ENCODE results near the gene FKBP10. TPM values are rescaled to one million over a fixed set of nuclear protein-coding genes. Genes with fewer than 3 reads are reported as not detected.

The FKBP10 gene
- total RNA-seq, 1 donor from 2014 or later, result 1.4 TPM

- H3K27me3 Mint-ChIP-seq (ENCODE audit: low read depth), result peaks cover 34% of the 10 kb centered on the region
- DNase-seq (ENCODE audit: low spot score), result peak; percentile 89
- no peak within 1 kb of the TSS for H3K27ac Mint-ChIP-seq
- H3K36me3 Mint-ChIP-seq (ENCODE audit: low read depth), result no peaks in the 10 kb centered on the region
- H3K4me1 Mint-ChIP-seq (ENCODE audit: low read depth), result peaks cover 17% of the 10 kb centered on the region
- H3K4me3 Mint-ChIP-seq (ENCODE audit: low read depth), result peak within 1 kb of the TSS; percentile 39
- H3K9me3 Mint-ChIP-seq, result no peaks in the 10 kb centered on the region
- intact Hi-C loops (cut with micrococcal nuclease), result no loop called here
Measured at GRCh38 chr17:41786227-41787020, 26.4 kb upstream of the FKBP10 start, which contains the start of gene JUP. Gene JUP (minus strand): TSS chr17:41786711. CDS start chr17:41771854, 14,857 bp downstream.

- Mint-ChIP-seq H3K27me3 (ENCODE audit: low read depth) (peaks cover 34% of the 10 kb centered on the region), H3K4me3 (ENCODE audit: low read depth) (peak overlapping the region; percentile 37), H3K27ac (no peak overlapping the region), H3K4me1 (ENCODE audit: low read depth) (peaks cover 17% of the 10 kb centered on the region), H3K9me3 (no peaks in the 10 kb centered on the region), H3K36me3 (ENCODE audit: low read depth) (no peaks in the 10 kb centered on the region)
- intact Hi-C loops (cut with micrococcal nuclease), result no loop called here
- DNase-seq (ENCODE audit: low spot score), result no peak
Measured at GRCh38 chr17:41787021-41787418, 25.8 kb upstream of the FKBP10 start.

DNA sequence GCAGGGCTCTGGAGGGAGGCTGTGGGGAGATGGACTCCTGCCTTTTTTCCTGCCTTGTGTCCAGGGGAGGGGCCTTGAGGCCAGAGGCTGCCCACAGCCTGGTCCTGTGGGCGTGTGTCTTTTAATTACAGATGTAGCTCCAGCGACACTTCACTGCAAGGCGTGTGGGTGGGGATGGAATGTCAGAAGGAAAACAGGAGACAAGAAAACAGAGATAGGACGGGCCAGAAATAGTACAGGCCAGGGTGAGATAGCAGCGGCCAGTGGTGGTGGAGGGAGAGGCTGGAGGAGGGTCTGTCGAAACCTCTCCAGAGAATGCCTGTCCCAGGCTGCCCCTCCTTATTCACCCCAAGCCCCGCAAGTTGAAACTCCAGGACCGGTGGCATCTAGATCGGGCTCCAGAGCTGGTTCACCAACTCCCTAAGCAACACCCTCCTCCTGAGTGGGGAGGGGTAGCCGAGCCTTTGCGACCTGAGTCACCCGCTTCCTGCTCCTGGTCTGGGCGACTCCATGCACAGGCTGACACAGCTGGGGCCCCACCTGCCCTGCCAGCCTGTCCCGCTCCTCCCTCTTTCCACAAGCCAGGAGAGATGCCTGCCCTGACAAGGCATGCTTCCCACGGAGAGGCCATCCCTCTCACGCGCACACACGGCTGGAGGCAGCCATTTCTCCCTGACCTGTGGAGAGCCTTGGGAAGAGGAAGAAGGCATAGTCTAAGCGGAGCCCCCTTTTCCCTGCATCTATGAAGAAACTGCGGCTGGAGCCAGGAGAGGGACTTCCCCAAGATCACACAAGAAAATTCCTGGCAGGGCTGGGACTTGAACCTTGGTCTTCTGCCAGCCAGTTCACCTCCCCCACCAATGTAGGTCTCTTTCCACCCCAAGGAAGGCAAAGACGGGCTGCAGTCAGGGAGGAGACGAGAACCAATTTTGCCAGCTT, 19.7 kb upstream of the FKBP10 start:
- intact Hi-C loops (cut with micrococcal nuclease), result no loop called here
- no peak for DNase-seq (ENCODE audit: low spot score)
- peaks cover 3% of the 10 kb centered on the region for H3K4me1 Mint-ChIP-seq (ENCODE audit: low read depth)
- no peak overlapping the region for H3K27ac Mint-ChIP-seq
- no peak overlapping the region for H3K4me3 Mint-ChIP-seq (ENCODE audit: low read depth)
- no peaks in the 10 kb centered on the region for H3K9me3 Mint-ChIP-seq
- H3K36me3 Mint-ChIP-seq (ENCODE audit: low read depth), result no peaks in the 10 kb centered on the region
- peaks cover 6% of the 10 kb centered on the region for H3K27me3 Mint-ChIP-seq (ENCODE audit: low read depth)

DNA sequence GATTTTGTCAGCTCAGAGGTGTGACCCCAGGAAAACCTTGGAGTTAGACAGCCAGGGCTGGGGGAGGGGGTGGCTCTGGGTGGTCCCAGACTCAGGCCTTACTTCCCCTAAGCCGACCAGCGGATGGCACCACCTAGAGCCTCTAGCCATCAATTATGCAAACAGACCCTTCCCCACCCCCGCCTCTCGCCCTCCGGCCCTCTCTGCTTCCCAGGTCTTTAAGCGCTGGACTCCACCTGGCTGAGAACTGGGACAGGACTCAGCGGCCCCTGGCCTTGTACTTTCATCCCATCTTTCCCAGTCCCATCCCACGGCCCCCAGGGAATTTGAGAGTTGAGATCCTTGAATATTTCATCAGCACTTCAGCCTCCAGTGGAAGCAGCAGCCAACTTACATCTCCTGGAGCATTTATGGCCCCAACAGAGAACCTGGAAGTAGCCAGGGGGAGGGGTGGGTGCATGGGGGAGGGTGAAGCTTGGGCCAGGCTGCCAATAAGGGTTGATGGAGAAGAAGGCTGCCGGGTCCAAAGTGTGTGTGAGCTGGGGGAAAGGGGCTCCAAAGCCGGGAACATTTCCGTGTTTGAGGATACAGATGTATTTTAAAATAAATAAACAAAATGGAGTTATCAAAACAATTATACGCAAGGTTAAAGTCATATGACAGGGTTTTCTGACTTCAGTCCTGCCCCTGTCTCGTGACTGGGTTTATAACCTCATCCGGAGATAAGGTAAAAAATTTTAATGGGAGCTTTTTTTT, 18.8 kb upstream of the FKBP10 start:
- Mint-ChIP-seq H3K4me1 (ENCODE audit: low read depth) (no peaks in the 10 kb centered on the region), H3K9me3 (no peaks in the 10 kb centered on the region), H3K4me3 (ENCODE audit: low read depth) (no peak overlapping the region), H3K36me3 (ENCODE audit: low read depth) (no peaks in the 10 kb centered on the region), H3K27me3 (ENCODE audit: low read depth) (peaks cover 4% of the 10 kb centered on the region), H3K27ac (no peak overlapping the region)
- intact Hi-C loops (cut with micrococcal nuclease), result no loop called here
- DNase-seq (ENCODE audit: low spot score), result no peak

GRCh38 chr17:41794540-41794975, 18.2 kb upstream of the FKBP10 start:
- DNase-seq (ENCODE audit: low spot score), result no peak
- Mint-ChIP-seq H3K27ac (no peak overlapping the region), H3K9me3 (no peaks in the 10 kb centered on the region), H3K27me3 (ENCODE audit: low read depth) (peaks cover 2% of the 10 kb centered on the region), H3K4me1 (ENCODE audit: low read depth) (no peaks in the 10 kb centered on the region), H3K36me3 (ENCODE audit: low read depth) (no peaks in the 10 kb centered on the region), H3K4me3 (ENCODE audit: low read depth) (no peak overlapping the region)
- intact Hi-C loops (cut with micrococcal nuclease), result no loop called here

GRCh38 chr17:41796121-41796895, 16.5 kb upstream of the FKBP10 start:
- H3K27ac Mint-ChIP-seq, result no peak overlapping the region
- intact Hi-C loops (cut with micrococcal nuclease), result no loop called here
- no peaks in the 10 kb centered on the region for H3K36me3 Mint-ChIP-seq (ENCODE audit: low read depth)

DNA sequence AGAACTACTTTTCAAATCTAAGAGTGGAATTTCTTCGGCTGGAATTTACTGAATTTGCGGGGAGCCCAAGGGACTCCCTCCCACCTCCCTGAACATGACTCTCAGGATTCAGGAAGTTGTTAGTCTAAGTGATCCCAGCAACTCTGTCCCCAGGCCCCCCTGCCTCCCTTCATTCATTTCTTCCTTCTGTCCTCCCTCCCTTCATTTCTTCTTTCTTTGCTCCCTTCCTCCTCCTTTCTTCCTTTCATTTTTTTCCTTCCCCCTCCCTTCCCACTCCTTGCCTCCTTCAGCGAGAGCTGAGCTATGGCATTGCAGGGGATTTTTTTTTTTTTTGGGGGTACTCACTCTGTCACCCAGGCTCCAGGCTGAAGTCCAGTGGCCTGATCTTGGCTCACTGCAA, 15.4 kb upstream of the FKBP10 start:
- H3K4me1 Mint-ChIP-seq (ENCODE audit: low read depth), result peaks cover 4% of the 10 kb centered on the region
- no peak overlapping the region for H3K4me3 Mint-ChIP-seq (ENCODE audit: low read depth)
- H3K36me3 Mint-ChIP-seq (ENCODE audit: low read depth), result no peaks in the 10 kb centered on the region
- no peaks in the 10 kb centered on the region for H3K27me3 Mint-ChIP-seq (ENCODE audit: low read depth)
- no peak for DNase-seq (ENCODE audit: low spot score)
- H3K9me3 Mint-ChIP-seq, result no peaks in the 10 kb centered on the region
- intact Hi-C loops (cut with micrococcal nuclease), result no loop called here
- H3K27ac Mint-ChIP-seq, result no peak overlapping the region

More at GRCh38 chr17:41796121-41796895, 16.5 kb upstream of the FKBP10 start:
- Mint-ChIP-seq H3K4me3 (ENCODE audit: low read depth) (no peak overlapping the region), H3K9me3 (no peaks in the 10 kb centered on the region), H3K4me1 (ENCODE audit: low read depth) (no peaks in the 10 kb centered on the region), H3K27me3 (ENCODE audit: low read depth) (no peaks in the 10 kb centered on the region)
- DNase-seq (ENCODE audit: low spot score), result no peak

DNA sequence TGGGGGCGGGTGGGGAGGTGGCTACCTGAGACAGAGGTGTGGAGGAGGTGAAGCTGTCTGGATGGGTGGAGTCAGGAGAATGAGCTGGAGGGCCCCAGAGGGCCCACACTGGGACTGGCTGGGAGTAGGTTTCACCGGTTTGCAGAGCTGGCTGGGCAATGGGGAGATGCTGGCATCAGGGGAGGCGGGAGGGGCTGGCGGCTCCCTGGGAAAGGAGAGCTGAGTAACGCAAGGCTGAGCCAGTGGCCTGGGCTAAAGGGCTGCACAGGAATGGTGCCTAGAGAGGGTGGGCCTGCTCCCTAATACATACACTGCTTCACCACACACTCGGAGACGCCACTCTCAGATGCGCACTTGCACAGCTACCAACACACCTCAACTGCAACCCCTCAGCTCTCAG, 13.4 kb upstream of the FKBP10 start:
- intact Hi-C loops (cut with micrococcal nuclease), result no loop called here
- no peaks in the 10 kb centered on the region for H3K27me3 Mint-ChIP-seq (ENCODE audit: low read depth)
- H3K9me3 Mint-ChIP-seq, result no peaks in the 10 kb centered on the region
- DNase-seq (ENCODE audit: low spot score), result no peak
- no peaks in the 10 kb centered on the region for H3K36me3 Mint-ChIP-seq (ENCODE audit: low read depth)
- no peak overlapping the region for H3K27ac Mint-ChIP-seq
- no peak overlapping the region for H3K4me3 Mint-ChIP-seq (ENCODE audit: low read depth)
- H3K4me1 Mint-ChIP-seq (ENCODE audit: low read depth), result peaks cover 8% of the 10 kb centered on the region

GRCh38 chr17:41800601-41801373, 12.0 kb upstream of the FKBP10 start:
- Mint-ChIP-seq H3K36me3 (ENCODE audit: low read depth) (no peaks in the 10 kb centered on the region), H3K27me3 (ENCODE audit: low read depth) (no peaks in the 10 kb centered on the region), H3K9me3 (no peaks in the 10 kb centered on the region), H3K27ac (no peak overlapping the region), H3K4me1 (ENCODE audit: low read depth) (peaks cover 8% of the 10 kb centered on the region), H3K4me3 (ENCODE audit: low read depth) (no peak overlapping the region)
- intact Hi-C loops (cut with micrococcal nuclease), result loop anchor here (1.0 kb wide), 1 partner anchor 62 kb away; no protein-coding TSS in a partner anchor
- DNase-seq (ENCODE audit: low spot score), result no peak

- Mint-ChIP-seq H3K27ac (peak overlapping the region; percentile 11), H3K9me3 (no peaks in the 10 kb centered on the region), H3K36me3 (ENCODE audit: low read depth) (no peaks in the 10 kb centered on the region), H3K4me3 (ENCODE audit: low read depth) (no peak overlapping the region), H3K4me1 (ENCODE audit: low read depth) (peaks cover 8% of the 10 kb centered on the region), H3K27me3 (ENCODE audit: low read depth) (no peaks in the 10 kb centered on the region)
- peak; percentile 53 for DNase-seq (ENCODE audit: low spot score)
- intact Hi-C loops (cut with micrococcal nuclease), result loop anchor here (1.0 kb wide), 1 partner anchor 63 kb away; no protein-coding TSS in a partner anchor
Measured at GRCh38 chr17:41801374-41802271, 11.2 kb upstream of the FKBP10 start.
